D721Med (cell line): ENCODE measurements around the gene MIPOL1.
"Not testable (repeated sequence)": the region's sequence is repeated elsewhere in the genome, so short reads cannot be mapped to it uniquely, and the experiment has no call there.

Experiments
- DNase-seq: peaks from one replicate; pipeline ENCODE4 v3.0.0; 2011; ENCODE audit warnings: low spot score; ENCODE audit not compliant: insufficient read length
- FAIRE-seq: peaks from 2 replicates; lab custom pipeline; 2011; peaks lifted over from hg19 to GRCh38; lab: Jason Lieb, UNC
- CTCF ChIP-seq: IDR thresholded peaks from 2 replicates; pipeline ENCODE4 v1.5.1; 2012; ENCODE audit warnings: mild to moderate bottlenecking, control low read depth; ENCODE audit not compliant: insufficient read depth; ENCODE audit errors: missing control alignments

Gene MIPOL1

GRCh38 chr14:37223947-37224474 is 26.3 kb downstream of the MIPOL1 start:
- DNase-seq, result no peak
- no peak for TF ChIP-seq CTCF

GRCh38 chr14:37225668-37226067 is 27.9 kb downstream of the MIPOL1 start:
- FAIRE-seq, DNase-seq: not testable (repeated sequence)

More at GRCh38 chr14:37223947-37224474, 26.3 kb downstream of the MIPOL1 start:
- FAIRE-seq, result no peak

- DNase-seq, result no peak
- TF ChIP-seq CTCF, result peak; percentile 89
- no peak for FAIRE-seq
Measured at GRCh38 chr14:37230551-37231194, 32.9 kb downstream of the MIPOL1 start.

- peak; percentile 48 for TF ChIP-seq CTCF
- DNase-seq (no peak), FAIRE-seq (no peak)
Measured at GRCh38 chr14:37232907-37233481, 35.3 kb downstream of the MIPOL1 start.

- no peak for FAIRE-seq
- TF ChIP-seq CTCF, result no peak
- DNase-seq, result no peak
Measured at GRCh38 chr14:37234222-37234621, 36.5 kb downstream of the MIPOL1 start.

- not testable (repeated sequence) for FAIRE-seq, DNase-seq
Measured at GRCh38 chr14:37236044-37236443, 38.3 kb downstream of the MIPOL1 start.

GRCh38 chr14:37237094-37237493 is 39.4 kb downstream of the MIPOL1 start:
- TF ChIP-seq CTCF, result no peak
- FAIRE-seq (no peak), DNase-seq (no peak)

GRCh38 chr14:37237735-37238200 is 40.0 kb downstream of the MIPOL1 start:
- DNase-seq (no peak), FAIRE-seq (no peak)
- TF ChIP-seq CTCF, result no peak
